ENCODE results near the gene PTRHD1.

DNA sequence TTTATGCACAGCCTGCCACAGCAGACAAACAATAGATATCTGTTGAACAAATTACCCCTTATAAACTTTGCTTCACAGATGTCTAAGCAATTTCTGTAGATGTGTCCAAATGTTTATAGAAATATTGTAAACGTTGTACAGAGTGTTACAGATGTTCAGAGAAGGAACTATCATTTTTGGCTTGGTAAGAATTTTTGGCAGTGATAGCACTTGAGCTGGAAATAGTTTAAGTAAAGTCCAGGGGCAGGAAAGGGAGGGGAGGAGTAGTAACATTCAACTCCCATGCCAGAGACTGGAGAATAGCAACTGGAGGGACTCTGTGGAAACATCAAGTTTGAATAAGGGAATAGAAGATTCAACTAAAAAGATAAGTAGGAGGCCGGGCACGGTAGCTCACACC lies 4.4 kb downstream of the PTRHD1 start:
- TF ChIP-seq, protein P1, sequence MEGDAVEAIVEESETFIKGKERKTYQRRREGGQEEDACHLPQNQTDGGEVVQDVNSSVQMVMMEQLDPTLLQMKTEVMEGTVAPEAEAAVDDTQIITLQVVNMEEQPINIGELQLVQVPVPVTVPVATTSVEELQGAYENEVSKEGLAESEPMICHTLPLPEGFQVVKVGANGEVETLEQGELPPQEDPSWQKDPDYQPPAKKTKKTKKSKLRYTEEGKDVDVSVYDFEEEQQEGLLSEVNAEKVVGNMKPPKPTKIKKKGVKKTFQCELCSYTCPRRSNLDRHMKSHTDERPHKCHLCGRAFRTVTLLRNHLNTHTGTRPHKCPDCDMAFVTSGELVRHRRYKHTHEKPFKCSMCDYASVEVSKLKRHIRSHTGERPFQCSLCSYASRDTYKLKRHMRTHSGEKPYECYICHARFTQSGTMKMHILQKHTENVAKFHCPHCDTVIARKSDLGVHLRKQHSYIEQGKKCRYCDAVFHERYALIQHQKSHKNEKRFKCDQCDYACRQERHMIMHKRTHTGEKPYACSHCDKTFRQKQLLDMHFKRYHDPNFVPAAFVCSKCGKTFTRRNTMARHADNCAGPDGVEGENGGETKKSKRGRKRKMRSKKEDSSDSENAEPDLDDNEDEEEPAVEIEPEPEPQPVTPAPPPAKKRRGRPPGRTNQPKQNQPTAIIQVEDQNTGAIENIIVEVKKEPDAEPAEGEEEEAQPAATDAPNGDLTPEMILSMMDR (IDR thresholded peaks at IDR 0.05) = no peak
- no peak for TF ChIP-seq EZH2 (IDR thresholded peaks at IDR 0.05; ENCODE audit: borderline replicate concordance, insufficient read depth, low read depth, low read length, poor library complexity, severe bottlenecking)
